Stimulated activated CD4-positive, alpha-beta T cell treated with anti-CD3 and anti-CD28 coated beads, Interleukin-1b, Interleukin-23, amount 100 ng/mL, for 24 hours (primary cell): ENCODE data around the gene CACNA1S.
A peak's percentile ranks its signal among the peaks of the same experiment; 100 is the strongest.

Experiments used
- DNase-seq, 4 experiments: peaks; one replicate each; pipeline ENCODE4 v3.0.0-alpha.2; 2020; ENCODE audit warnings: low read depth in 4 of 4, low spot score in 1 of 4

CACNA1S gene

GRCh38 chr1:201034671-201035070 lies 77.6 kb downstream of the CACNA1S start:
- no peak for DNase-seq

GRCh38 chr1:201032408-201032807 lies 79.8 kb downstream of the CACNA1S start:
- DNase-seq: no peak

- DNase-seq: no peak
Observed at GRCh38 chr1:201028461-201028889, 83.8 kb downstream of the CACNA1S start.

- DNase-seq: no peak
Observed at GRCh38 chr1:201026836-201027235, 85.4 kb downstream of the CACNA1S start.

GRCh38 chr1:201026234-201026633 lies 86.0 kb downstream of the CACNA1S start:
- no peak for DNase-seq

GRCh38 chr1:201025571-201026002 lies 86.6 kb downstream of the CACNA1S start:
- no peak for DNase-seq

- no peak for DNase-seq
Observed at GRCh38 chr1:201024625-201024998, 87.6 kb downstream of the CACNA1S start.

- no peak for DNase-seq
Observed at GRCh38 chr1:201023920-201024624, 88.2 kb downstream of the CACNA1S start.

- DNase-seq: peak; percentile 66 to 89 (median 81)
Observed at GRCh38 chr1:201023517-201023902, 88.7 kb downstream of the CACNA1S start, which contains the start of gene KIF21B. TSS of gene KIF21B (minus strand) at chr1:201023714. CDS start at chr1:201023383, 331 bp downstream.

- no peak for DNase-seq
Observed at GRCh38 chr1:201022820-201023516, 89.3 kb downstream of the CACNA1S start.

GRCh38 chr1:201022493-201022819 lies 89.8 kb downstream of the CACNA1S start:
- no peak for DNase-seq

GRCh38 chr1:201021630-201022492 lies 90.4 kb downstream of the CACNA1S start:
- no peak for DNase-seq

- no peak for DNase-seq
Observed at GRCh38 chr1:201020721-201021629, 91.3 kb downstream of the CACNA1S start.

- DNase-seq: no peak
Observed at GRCh38 chr1:201020040-201020591, 92.1 kb downstream of the CACNA1S start.

GRCh38 chr1:201019321-201019977 lies 92.8 kb downstream of the CACNA1S start:
- DNase-seq: peak; percentile 50 to 85 (median 67)

GRCh38 chr1:201017828-201018163 lies 94.4 kb downstream of the CACNA1S start:
- DNase-seq: no peak

- no peak for DNase-seq
Observed at GRCh38 chr1:201016943-201017827, 95.0 kb downstream of the CACNA1S start.

- DNase-seq: no peak
Observed at GRCh38 chr1:201016211-201016651, 96.0 kb downstream of the CACNA1S start.

- DNase-seq: no peak
Observed at GRCh38 chr1:201015551-201016091, 96.6 kb downstream of the CACNA1S start.
